ENCODE data around the gene PDSS1.
"Not testable (repeated sequence)": the region's sequence is repeated elsewhere in the genome, so short reads cannot be mapped to it uniquely, and the experiment has no call there.

Gene PDSS1, protein sequence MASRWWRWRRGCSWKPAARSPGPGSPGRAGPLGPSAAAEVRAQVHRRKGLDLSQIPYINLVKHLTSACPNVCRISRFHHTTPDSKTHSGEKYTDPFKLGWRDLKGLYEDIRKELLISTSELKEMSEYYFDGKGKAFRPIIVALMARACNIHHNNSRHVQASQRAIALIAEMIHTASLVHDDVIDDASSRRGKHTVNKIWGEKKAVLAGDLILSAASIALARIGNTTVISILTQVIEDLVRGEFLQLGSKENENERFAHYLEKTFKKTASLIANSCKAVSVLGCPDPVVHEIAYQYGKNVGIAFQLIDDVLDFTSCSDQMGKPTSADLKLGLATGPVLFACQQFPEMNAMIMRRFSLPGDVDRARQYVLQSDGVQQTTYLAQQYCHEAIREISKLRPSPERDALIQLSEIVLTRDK

DNA sequence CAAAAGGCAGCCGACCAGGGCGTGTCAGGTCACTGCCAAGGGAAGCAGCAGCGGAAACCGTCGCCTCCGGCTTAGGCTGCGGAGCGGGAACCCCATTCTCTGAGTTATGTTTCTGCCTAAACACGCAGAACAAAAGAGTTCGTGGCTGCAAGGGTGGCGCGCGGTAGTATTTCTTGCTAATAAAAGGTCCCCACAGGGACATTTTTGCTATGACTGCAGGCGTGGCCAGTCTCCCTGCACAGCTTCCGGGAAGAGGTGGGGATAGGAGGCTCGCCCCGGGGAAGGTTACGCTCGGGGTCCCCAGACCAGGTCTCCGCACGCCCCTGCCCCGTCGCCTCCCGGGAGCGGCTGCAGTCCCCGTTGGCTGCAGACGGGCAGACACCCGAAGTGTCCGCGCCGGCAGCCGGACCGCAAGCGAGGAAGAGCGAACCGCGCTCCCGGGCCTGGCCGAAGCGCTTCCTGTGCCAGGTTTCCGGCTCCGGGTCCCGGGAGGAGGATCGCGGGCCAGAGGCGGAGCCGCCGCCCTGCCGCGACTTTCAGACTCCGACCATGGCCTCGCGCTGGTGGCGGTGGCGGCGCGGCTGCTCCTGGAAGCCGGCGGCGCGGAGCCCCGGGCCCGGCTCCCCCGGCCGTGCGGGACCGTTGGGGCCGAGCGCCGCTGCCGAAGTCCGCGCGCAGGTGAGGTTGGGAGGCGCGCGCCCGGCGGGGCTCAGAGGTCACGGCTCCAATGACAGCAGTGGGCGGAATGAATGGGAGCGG is at the start of gene PDSS1:
Gene PDSS1 (plus strand): TSS at position 539 of the 759 bp plus-strand sequence. CDS start 11 bp downstream, at position 550.
- TF ChIP-seq, protein P1, sequence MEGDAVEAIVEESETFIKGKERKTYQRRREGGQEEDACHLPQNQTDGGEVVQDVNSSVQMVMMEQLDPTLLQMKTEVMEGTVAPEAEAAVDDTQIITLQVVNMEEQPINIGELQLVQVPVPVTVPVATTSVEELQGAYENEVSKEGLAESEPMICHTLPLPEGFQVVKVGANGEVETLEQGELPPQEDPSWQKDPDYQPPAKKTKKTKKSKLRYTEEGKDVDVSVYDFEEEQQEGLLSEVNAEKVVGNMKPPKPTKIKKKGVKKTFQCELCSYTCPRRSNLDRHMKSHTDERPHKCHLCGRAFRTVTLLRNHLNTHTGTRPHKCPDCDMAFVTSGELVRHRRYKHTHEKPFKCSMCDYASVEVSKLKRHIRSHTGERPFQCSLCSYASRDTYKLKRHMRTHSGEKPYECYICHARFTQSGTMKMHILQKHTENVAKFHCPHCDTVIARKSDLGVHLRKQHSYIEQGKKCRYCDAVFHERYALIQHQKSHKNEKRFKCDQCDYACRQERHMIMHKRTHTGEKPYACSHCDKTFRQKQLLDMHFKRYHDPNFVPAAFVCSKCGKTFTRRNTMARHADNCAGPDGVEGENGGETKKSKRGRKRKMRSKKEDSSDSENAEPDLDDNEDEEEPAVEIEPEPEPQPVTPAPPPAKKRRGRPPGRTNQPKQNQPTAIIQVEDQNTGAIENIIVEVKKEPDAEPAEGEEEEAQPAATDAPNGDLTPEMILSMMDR (IDR thresholded peaks at IDR 0.05; ENCODE audit: insufficient read depth, missing control alignments) = no peak
- FAIRE-seq (no peak), DNase-seq (ENCODE audit: insufficient read length, low spot score) (peak; percentile 62)

DNA sequence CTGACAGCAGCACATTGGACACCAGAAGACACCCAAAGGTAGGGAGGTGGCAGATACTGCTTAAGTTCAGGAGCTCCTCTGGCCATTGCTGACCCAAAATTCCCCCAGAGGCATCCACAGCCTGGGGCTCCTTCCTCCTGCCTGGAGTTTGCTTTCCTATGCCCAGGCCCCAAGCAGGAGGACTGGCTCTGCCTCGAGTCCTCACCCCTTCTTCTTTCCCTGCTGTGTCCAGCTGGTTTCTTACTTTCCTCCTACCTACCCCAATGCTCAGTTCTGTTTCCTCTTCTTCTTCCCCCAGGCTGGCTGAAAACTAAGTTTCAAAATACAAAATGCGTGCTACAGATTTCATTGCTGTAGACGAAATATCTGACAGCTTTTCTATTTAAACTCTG is 49.3 kb upstream of the PDSS1 start:
- not testable (repeated sequence) for DNase-seq (ENCODE audit: insufficient read length, low spot score); FAIRE-seq

DNA sequence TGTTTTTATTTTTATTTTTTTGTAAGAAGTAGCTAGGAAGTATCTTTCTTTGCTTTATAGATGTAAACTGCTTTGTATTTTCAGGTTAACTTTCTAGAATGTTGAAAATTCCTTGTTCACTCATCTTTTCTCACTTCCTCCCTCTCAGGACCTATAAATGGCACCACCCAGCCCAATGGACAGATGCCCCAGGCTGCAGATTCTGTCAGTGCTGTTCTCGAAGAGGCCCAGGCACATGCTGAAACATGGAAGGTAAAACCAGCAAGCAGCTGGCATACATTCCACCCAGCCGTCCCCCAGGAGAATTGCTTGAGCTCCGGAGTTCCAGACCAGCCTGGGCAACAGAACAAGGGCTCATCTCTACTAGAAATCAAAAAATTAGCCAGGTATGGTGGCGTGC is 47.1 kb upstream of the PDSS1 start:
- DNase-seq (ENCODE audit: insufficient read length, low spot score) (no peak), FAIRE-seq (no peak)
- TF ChIP-seq, protein P1 (IDR thresholded peaks at IDR 0.05; ENCODE audit: insufficient read depth, missing control alignments) = no peak

DNA sequence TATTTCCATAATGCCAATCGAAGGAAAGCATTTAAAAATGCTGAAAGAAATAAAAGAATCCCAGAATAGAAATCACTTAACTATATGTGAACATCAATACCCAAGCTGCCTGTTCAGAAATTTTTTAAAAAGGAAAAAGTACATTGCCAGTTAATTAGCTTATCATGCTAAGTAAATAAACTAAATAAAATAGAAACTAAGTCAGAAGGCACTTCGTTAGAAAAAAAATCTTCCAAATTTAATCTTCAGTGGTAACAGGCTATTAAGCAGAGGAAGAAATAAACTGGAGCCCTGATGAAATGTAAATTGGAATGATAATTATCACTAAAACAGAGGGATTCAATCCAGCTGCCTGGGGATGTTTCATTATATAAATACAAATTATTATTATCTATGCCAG is 46.0 kb upstream of the PDSS1 start:
- DNase-seq (ENCODE audit: insufficient read length, low spot score); FAIRE-seq: not testable (repeated sequence)

DNA sequence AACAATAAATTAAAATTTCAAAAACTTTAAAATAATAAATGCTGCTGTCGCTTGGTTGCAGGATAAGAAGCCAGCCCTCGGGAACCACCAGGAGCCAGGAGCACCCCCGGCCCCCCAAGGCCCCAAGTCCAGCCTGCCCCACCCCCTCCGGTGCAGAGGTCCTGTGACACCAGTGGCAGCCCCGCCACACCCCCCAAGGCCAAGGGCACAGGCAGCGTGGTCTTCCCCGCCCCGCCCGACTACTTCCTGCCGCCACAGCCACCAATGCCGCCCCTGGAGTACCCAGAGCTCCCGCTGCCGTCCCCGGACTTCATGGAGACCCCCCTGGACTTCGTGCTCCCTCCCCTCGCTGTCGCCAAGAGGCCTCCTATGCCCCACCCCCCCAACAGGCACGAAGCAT is 44.5 kb upstream of the PDSS1 start:
- DNase-seq (ENCODE audit: insufficient read length, low spot score) (no peak), FAIRE-seq (no peak)

DNA sequence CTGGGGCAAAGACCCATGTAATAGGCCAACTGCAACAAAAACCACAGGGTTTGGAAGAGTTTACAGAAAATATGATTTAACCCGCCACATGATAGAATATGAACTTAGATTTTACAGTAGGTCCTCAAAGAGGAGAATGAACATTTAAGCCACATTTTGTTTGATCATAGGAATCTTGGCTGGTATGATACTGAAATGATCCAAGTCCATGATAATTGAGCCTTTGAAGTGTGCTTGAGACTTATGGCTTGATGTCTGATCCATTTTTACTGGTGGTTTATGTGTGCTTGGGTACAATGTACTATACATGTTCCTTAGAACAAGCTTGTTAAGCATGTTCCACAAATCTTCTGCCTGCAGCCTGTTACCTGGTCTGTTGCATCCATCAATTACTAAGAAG is 41.8 kb upstream of the PDSS1 start:
- no peak for DNase-seq (ENCODE audit: insufficient read length, low spot score)
- peak; percentile 46 for FAIRE-seq

More for the DNA sequence above, 44.5 kb upstream of the PDSS1 start:
- TF ChIP-seq, protein P1 (IDR thresholded peaks at IDR 0.05; ENCODE audit: insufficient read depth, missing control alignments) = no peak

DNA sequence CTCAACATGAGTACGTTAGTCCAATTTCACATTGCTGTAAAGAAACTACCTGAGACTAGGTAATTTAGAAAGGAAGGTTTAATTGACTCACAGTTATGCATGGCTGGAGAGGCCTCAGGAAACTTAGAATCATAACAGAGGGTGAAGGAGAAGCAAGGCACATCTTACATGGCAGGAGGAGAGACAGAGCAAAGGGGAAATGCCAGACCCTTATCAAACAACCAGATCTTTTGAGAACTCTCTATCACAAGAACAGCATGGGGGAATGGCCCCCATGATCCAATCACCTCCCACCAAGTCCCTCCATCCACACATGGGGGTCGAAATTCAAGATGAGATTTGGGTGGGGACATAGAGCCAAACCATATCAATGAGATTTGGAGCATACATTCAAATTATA is 34.6 kb upstream of the PDSS1 start:
- DNase-seq (ENCODE audit: insufficient read length, low spot score) = no peak
- TF ChIP-seq, protein P1 (IDR thresholded peaks at IDR 0.05; ENCODE audit: insufficient read depth, missing control alignments) = no peak
- no peak for FAIRE-seq

More for the DNA sequence above, 41.8 kb upstream of the PDSS1 start:
- TF ChIP-seq, protein P1 (IDR thresholded peaks at IDR 0.05; ENCODE audit: insufficient read depth, missing control alignments) = no peak
